A673 (cell line): Measurements from ENCODE around the gene FAM50A.

ENCODE experiments used
- CTCF ChIP-seq: fragments of 300-800, 200-600 bp; sonication (generic); conservative IDR thresholded peaks from 2 replicates; pipeline ENCODE4 v1.5.1; 2017; ENCODE audit warnings: low read depth, mild to moderate bottlenecking, antibody characterized with exemption, low read length, moderate library complexity, mixed read lengths
- EZH2 ChIP-seq: fragments of 200-600 bp; sonication (generic); IDR thresholded peaks from 2 replicates; pipeline ENCODE4 v1.6.1; 2017; ENCODE audit warnings: borderline replicate concordance, low read depth, mild to moderate bottlenecking, mixed read lengths, antibody characterized with exemption, low read length; ENCODE audit not compliant: poor library complexity, severe bottlenecking

DNA sequence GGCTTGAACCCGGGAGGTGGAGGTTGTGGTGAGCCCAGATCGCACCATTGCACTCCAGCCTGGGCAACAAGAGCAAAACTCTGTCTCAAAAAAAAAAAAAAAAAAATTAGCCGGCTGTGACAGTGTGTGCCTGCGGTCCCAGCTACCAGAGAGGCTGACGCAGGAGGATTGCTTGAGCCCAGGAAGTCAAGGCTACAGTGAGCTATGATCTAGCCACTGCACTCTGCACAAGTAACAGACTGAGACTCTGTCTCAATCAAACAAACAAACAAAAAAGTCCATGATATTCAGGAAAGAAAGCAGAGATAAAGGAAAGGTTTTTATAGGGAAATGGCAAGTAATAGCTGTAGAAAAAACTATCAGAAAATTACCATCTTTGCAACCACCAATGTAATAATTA is 37.3 kb downstream of the FAM50A start:
- no peak for TF ChIP-seq CTCF
- TF ChIP-seq EZH2: no peak
